MM.1S (cell line): ENCODE data around the gene RSPO3.
"Not testable (repeated sequence)": the region's sequence is repeated elsewhere in the genome, so short reads cannot be mapped to it uniquely, and the experiment has no call there.

Experiments used
- DNase-seq: peaks from one replicate; pipeline ENCODE4 v3.0.0-alpha.2; 2015
- H2AFZ ChIP-seq: fragments of 300-600 bp; sonication (generic); 2 replicates; pipeline ENCODE4 v1.6.0; 2016; ENCODE audit warnings: antibody characterized with exemption, low read length
- H3F3A ChIP-seq: fragments of 300-600 bp; sonication (generic); 2 replicates; pipeline ENCODE4 v1.6.1; 2016; ENCODE audit warnings: mild to moderate bottlenecking, antibody characterized with exemption, low read length, moderate library complexity, mixed read lengths; ENCODE audit not compliant: insufficient read depth
- H3K27ac ChIP-seq: fragments of 300-600 bp; sonication (generic); 2 replicates; pipeline ENCODE4 v1.5.1; 2016; ENCODE audit warnings: mild to moderate bottlenecking, low read length
- H3K27me3 ChIP-seq: fragments of 300-600 bp; sonication (generic); replicated peaks from 2 replicates; pipeline ENCODE4 v1.6.0; 2016; ENCODE audit warnings: low read length; ENCODE audit not compliant: insufficient read depth
- H3K36me3 ChIP-seq: fragments of 300-600 bp; sonication (generic); replicated peaks from 2 replicates; pipeline ENCODE4 v1.6.1; 2016; ENCODE audit warnings: mild to moderate bottlenecking, low read length, mixed read lengths; ENCODE audit not compliant: insufficient read depth
- H3K4me1 ChIP-seq: fragments of 300-600 bp; sonication (generic); 2 replicates; pipeline ENCODE4 v1.6.1; 2016; ENCODE audit warnings: low read length, mixed read lengths
- H3K4me2 ChIP-seq: fragments of 300-600 bp; sonication (generic); 2 replicates; pipeline ENCODE4 v1.6.0; 2016; ENCODE audit warnings: low read depth, low read length
- H3K4me3 ChIP-seq: fragments of 300-600 bp; sonication (generic); 2 replicates; pipeline ENCODE4 v1.5.1; 2016; ENCODE audit warnings: low read length, mixed read lengths
- H3K79me2 ChIP-seq: fragments of 300-600 bp; sonication (generic); 2 replicates; pipeline ENCODE4 v1.6.1; 2016; ENCODE audit warnings: mixed run types, low read length, mixed read lengths
- H3K9ac ChIP-seq: fragments of 300-600 bp; sonication (generic); 2 replicates; pipeline ENCODE4 v1.6.1; 2016; ENCODE audit warnings: low read length, mixed read lengths
- H3K9me2 ChIP-seq: fragments of 300-600 bp; sonication (generic); replicated peaks from 2 replicates; pipeline ENCODE4 v1.6.1; 2016; ENCODE audit warnings: mild to moderate bottlenecking, low read length, mixed read lengths; ENCODE audit not compliant: insufficient read depth
- H3K9me3 ChIP-seq: fragments of 300-600 bp; sonication (generic); replicated peaks from 2 replicates; pipeline ENCODE4 v1.6.1; 2016; ENCODE audit warnings: mild to moderate bottlenecking, low read length, mixed read lengths; ENCODE audit not compliant: insufficient read depth
- H4K20me1 ChIP-seq: fragments of 300-600 bp; sonication (generic); 2 replicates; pipeline ENCODE4 v1.6.1; 2016; ENCODE audit warnings: mild to moderate bottlenecking, low read length, moderate library complexity, mixed read lengths; ENCODE audit not compliant: insufficient read depth
- CTCF ChIP-seq: fragments of 300-600 bp; sonication (generic); IDR thresholded peaks from 2 replicates; pipeline ENCODE4 v1.5.1; 2016; ENCODE audit warnings: antibody characterized with exemption, low read length, mixed read lengths
- EZH2 ChIP-seq: fragments of 300-600 bp; sonication (generic); optimal IDR thresholded peaks from 2 replicates; pipeline ENCODE3; 2017; ENCODE audit warnings: low read depth, mild to moderate bottlenecking, antibody characterized with exemption, low read length, mixed read lengths
- EZH2phosphoT487 ChIP-seq: fragments of 300-600 bp; sonication (generic); IDR thresholded peaks from 2 replicates; pipeline ENCODE4 v1.6.1; 2018; ENCODE audit warnings: antibody characterized with exemption, low read length

Gene RSPO3

GRCh38 chr6:127210725-127211124 lies 92.3 kb downstream of the RSPO3 start:
- no peak for DNase-seq
- H2AFZ ChIP-seq = no peak overlapping the region
- H3K9ac ChIP-seq = no peak overlapping the region
- no peak overlapping the region for H3K4me2 ChIP-seq
- no peaks in the 10 kb centered on the region for H3K36me3 ChIP-seq
- no peaks in the 10 kb centered on the region for H3K79me2 ChIP-seq
- H3K9me2 ChIP-seq = no peaks in the 10 kb centered on the region
- TF ChIP-seq CTCF = no peak
- TF ChIP-seq EZH2phosphoT487 = no peak
- no peak for TF ChIP-seq EZH2
- H3K9me3 ChIP-seq = no peaks in the 10 kb centered on the region
- H3K27me3 ChIP-seq = no peaks in the 10 kb centered on the region
- H3F3A ChIP-seq = no peaks in the 10 kb centered on the region
- H3K4me3 ChIP-seq = no peak overlapping the region
- no peaks in the 10 kb centered on the region for H4K20me1 ChIP-seq
- H3K27ac ChIP-seq = no peak overlapping the region
- no peaks in the 10 kb centered on the region for H3K4me1 ChIP-seq

GRCh38 chr6:127212376-127212775 lies 93.9 kb downstream of the RSPO3 start:
- Histone ChIP-seq H2AFZ (no peak overlapping the region), H3K9me2 (no peaks in the 10 kb centered on the region), H3K4me3 (no peak overlapping the region), H3K79me2 (no peaks in the 10 kb centered on the region), H3K4me2 (no peak overlapping the region), H4K20me1 (no peaks in the 10 kb centered on the region), H3F3A (no peaks in the 10 kb centered on the region), H3K36me3 (no peaks in the 10 kb centered on the region), H3K4me1 (no peaks in the 10 kb centered on the region), H3K27ac (no peak overlapping the region), H3K9ac (no peak overlapping the region), H3K27me3 (no peaks in the 10 kb centered on the region), H3K9me3 (no peaks in the 10 kb centered on the region)
- TF ChIP-seq CTCF = no peak
- no peak for TF ChIP-seq EZH2
- TF ChIP-seq EZH2phosphoT487 = no peak
- DNase-seq = no peak

GRCh38 chr6:127214032-127214431 lies 95.6 kb downstream of the RSPO3 start:
- not testable (repeated sequence) for H3K27me3 ChIP-seq, H3K9ac ChIP-seq, H3K9me3 ChIP-seq, H3F3A ChIP-seq, H3K79me2 ChIP-seq, H4K20me1 ChIP-seq, DNase-seq, H3K9me2 ChIP-seq, H3K27ac ChIP-seq, H3K4me1 ChIP-seq, H3K4me3 ChIP-seq, H3K36me3 ChIP-seq, H2AFZ ChIP-seq, H3K4me2 ChIP-seq

GRCh38 chr6:127214531-127214930 lies 96.1 kb downstream of the RSPO3 start:
- H3K27me3 ChIP-seq, H4K20me1 ChIP-seq, H3K9me3 ChIP-seq, DNase-seq, H3K4me2 ChIP-seq, H3K36me3 ChIP-seq, H2AFZ ChIP-seq, H3K9me2 ChIP-seq, H3K4me1 ChIP-seq, H3K4me3 ChIP-seq, H3K27ac ChIP-seq, H3K9ac ChIP-seq, H3K79me2 ChIP-seq, H3F3A ChIP-seq: not testable (repeated sequence)
